Nephron progenitor cell (in vitro differentiated cells): ENCODE results near the gene BIN1.
A peak's percentile ranks its signal among the peaks of the same experiment; 100 is the strongest.

Source experiments
- DNase-seq: peaks from one replicate; pipeline ENCODE4 v3.0.0; 2021
- H3K27ac Mint-ChIP-seq: 2 replicates; pipeline ENCODE4 v1.8.0; 2021; ENCODE audit warnings: mild to moderate bottlenecking, moderate library complexity, mixed read lengths
- H3K27me3 Mint-ChIP-seq: 2 replicates; pipeline ENCODE4 v1.8.0; 2021; ENCODE audit warnings: mild to moderate bottlenecking, low read depth, mixed read lengths; ENCODE audit not compliant: poor library complexity
- H3K36me3 Mint-ChIP-seq: 2 replicates; pipeline ENCODE4 v1.8.0; 2021; ENCODE audit warnings: low read depth, mixed read lengths
- H3K4me1 Mint-ChIP-seq: 2 replicates; pipeline ENCODE4 v1.8.0; 2021; ENCODE audit warnings: mixed read lengths
- H3K4me3 Mint-ChIP-seq: 2 replicates; pipeline ENCODE4 v1.8.0; 2021; ENCODE audit warnings: mild to moderate bottlenecking, moderate library complexity, mixed read lengths
- H3K9me3 Mint-ChIP-seq: 2 replicates; pipeline ENCODE4 v1.8.0; 2021; ENCODE audit warnings: mild to moderate bottlenecking, moderate library complexity, mixed read lengths
- TF ChIP-seq, protein P1 (sequence below): fragments of 200-600 bp; sonication (generic); IDR thresholded peaks from 2 replicates; pipeline ENCODE4 v1.5.0; 2021; ENCODE audit warnings: antibody characterized with exemption

The BIN1 gene

GRCh38 chr2:127069003-127069402 is 38.0 kb downstream of the BIN1 start:
- Mint-ChIP-seq H3K27me3 (no peaks in the 10 kb centered on the region), H3K27ac (no peak overlapping the region), H3K9me3 (no peaks in the 10 kb centered on the region), H3K4me1 (peaks cover 41% of the 10 kb centered on the region), H3K4me3 (no peak overlapping the region), H3K36me3 (peaks cover 10% of the 10 kb centered on the region)
- no peak for DNase-seq
- TF ChIP-seq, protein P1, sequence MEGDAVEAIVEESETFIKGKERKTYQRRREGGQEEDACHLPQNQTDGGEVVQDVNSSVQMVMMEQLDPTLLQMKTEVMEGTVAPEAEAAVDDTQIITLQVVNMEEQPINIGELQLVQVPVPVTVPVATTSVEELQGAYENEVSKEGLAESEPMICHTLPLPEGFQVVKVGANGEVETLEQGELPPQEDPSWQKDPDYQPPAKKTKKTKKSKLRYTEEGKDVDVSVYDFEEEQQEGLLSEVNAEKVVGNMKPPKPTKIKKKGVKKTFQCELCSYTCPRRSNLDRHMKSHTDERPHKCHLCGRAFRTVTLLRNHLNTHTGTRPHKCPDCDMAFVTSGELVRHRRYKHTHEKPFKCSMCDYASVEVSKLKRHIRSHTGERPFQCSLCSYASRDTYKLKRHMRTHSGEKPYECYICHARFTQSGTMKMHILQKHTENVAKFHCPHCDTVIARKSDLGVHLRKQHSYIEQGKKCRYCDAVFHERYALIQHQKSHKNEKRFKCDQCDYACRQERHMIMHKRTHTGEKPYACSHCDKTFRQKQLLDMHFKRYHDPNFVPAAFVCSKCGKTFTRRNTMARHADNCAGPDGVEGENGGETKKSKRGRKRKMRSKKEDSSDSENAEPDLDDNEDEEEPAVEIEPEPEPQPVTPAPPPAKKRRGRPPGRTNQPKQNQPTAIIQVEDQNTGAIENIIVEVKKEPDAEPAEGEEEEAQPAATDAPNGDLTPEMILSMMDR, result no peak

GRCh38 chr2:127068351-127068741 is 38.6 kb downstream of the BIN1 start:
- Mint-ChIP-seq H3K9me3 (no peaks in the 10 kb centered on the region), H3K4me1 (peaks cover 39% of the 10 kb centered on the region), H3K27me3 (no peaks in the 10 kb centered on the region), H3K36me3 (peaks cover 10% of the 10 kb centered on the region), H3K4me3 (no peak overlapping the region), H3K27ac (peak overlapping the region; percentile 23)
- TF ChIP-seq, protein P1, result peak; percentile 11
- DNase-seq, result no peak

GRCh38 chr2:127067620-127068350 is 39.2 kb downstream of the BIN1 start:
- Mint-ChIP-seq H3K27me3 (no peaks in the 10 kb centered on the region), H3K4me1 (peaks cover 34% of the 10 kb centered on the region), H3K36me3 (peaks cover 11% of the 10 kb centered on the region), H3K27ac (peak overlapping the region; percentile 23), H3K9me3 (no peaks in the 10 kb centered on the region), H3K4me3 (no peak overlapping the region)
- peak; percentile 74 for DNase-seq
- TF ChIP-seq, protein P1, result peak; percentile 69

DNA sequence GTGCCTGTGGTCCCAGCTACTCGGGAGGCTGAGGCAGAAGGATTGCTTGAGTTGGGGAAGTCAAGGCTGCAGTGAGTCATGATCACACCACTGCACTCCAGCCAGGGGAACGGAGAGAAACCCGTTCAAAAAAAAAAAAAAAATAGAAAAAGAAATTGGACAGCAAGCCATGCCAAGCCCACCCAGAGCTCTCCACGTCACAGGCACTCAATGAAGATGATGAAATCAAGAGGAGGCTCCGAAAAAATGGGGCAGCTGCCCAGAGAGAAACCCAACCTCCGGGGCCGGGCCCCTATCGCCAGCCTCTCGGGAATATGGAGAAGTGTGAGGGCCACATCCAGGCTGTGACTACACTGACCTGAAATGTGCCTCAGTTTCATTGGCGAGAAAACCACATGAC is 40.0 kb downstream of the BIN1 start:
- Mint-ChIP-seq H3K4me3 (no peak overlapping the region), H3K9me3 (no peaks in the 10 kb centered on the region), H3K27me3 (no peaks in the 10 kb centered on the region), H3K27ac (peak overlapping the region; percentile 66), H3K36me3 (peaks cover 18% of the 10 kb centered on the region), H3K4me1 (peaks cover 28% of the 10 kb centered on the region)
- TF ChIP-seq, protein P1, result no peak
- no peak for DNase-seq

DNA sequence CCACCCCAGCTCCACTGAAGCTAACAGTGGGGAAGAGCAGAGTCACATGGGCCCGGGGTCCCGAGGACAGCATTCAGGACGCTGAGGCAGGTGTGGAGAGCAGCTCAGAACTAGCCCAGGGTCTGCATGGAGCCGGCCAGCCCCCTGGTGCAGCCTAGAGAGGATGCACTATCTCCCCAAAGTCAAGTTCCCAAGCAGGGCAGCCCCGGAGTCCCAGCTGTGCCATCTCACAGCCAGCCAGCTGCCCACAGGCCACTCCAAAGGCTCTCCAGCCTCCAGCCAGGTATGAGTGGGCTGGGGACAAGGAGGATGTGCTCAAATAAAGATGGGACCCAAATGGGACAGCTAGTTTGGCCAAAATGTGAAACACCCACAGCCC is 41.0 kb downstream of the BIN1 start:
- Mint-ChIP-seq H3K9me3 (no peaks in the 10 kb centered on the region), H3K36me3 (peaks cover 23% of the 10 kb centered on the region), H3K4me3 (no peak overlapping the region), H3K4me1 (peaks cover 35% of the 10 kb centered on the region), H3K27ac (peak overlapping the region; percentile 48), H3K27me3 (no peaks in the 10 kb centered on the region)
- TF ChIP-seq, protein P1, result no peak
- no peak for DNase-seq
